NCI-H2029 treated with DMSO at 0.1 percent for 48 hours (cell line): ENCODE results near the gene ATP10B.
"Not testable (repeated sequence)": the region's sequence is repeated elsewhere in the genome, so short reads cannot be mapped to it uniquely, and the experiment has no call there.

Experiments used
- DNase-seq: peaks from one replicate; lab custom pipeline; 2025; lab: John Stamatoyannopoulos, UW

Gene ATP10B

GRCh38 chr5:160812996-160813395 is 39.0 kb downstream of the ATP10B start:
- not testable (repeated sequence) for DNase-seq

DNA sequence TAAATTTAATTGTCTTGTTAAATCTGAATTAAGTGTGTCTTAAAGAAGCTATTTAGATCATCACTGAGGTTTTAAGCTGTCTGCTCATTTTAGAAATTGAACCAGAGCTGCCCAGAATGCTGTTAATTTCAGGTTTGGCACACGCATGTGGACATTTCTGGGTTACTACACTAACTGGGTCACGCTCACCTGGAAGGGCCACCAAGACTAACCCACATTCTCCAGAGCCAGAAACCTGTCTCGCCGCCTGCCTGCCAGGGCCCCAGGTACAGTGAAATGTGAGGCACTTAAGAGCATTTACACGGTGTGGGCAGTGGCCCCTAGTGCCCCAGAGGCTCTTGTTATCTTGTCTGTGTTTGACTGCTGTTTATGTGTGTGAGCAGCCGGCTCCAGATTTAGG is 46.6 kb downstream of the ATP10B start:
- DNase-seq: no peak

DNA sequence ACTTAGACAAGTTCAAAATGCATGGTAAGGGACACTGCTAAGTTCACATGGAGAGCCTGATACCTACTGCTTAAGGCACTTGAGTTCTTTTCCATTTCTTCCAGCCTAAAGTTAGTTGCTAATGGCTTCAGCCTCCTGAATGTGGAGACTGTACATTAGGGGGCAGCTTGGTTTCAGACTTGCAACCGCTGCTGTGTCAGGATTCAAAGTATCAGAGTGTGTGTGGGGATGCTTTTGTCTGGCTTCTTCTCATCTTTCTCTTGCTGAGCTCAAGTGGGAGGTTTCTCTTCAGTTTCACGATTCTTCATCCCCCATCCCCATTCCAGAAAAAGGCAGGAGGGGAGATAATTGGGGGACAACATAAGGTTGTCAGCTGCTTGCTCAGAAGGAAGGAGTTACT is 49.4 kb downstream of the ATP10B start:
- no peak for DNase-seq

GRCh38 chr5:160800375-160801275 is 51.4 kb downstream of the ATP10B start:
- DNase-seq: no peak

GRCh38 chr5:160799184-160799583 is 52.8 kb downstream of the ATP10B start:
- peak; percentile 90 for DNase-seq

- no peak for DNase-seq
These were observed 55.0 kb downstream of the ATP10B start for GRCh38 chr5:160797020-160797419.

DNA sequence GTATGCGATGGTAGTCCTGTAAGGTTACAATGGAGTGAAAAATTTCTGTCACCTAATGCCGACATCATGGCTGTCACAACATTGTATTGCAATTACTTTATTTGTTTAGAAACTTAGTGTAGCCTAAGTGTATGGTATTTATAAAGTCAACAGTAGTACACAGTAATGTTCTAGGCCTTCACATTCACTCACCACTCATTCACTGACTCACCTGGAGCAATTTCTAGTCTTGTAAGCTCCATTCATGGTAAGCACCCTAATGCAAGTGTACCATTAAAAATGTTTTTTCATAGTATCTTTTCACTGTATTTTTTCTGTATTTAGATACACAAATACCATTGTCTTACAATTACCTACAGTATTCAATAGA is 58.5 kb downstream of the ATP10B start:
- DNase-seq: no peak

DNA sequence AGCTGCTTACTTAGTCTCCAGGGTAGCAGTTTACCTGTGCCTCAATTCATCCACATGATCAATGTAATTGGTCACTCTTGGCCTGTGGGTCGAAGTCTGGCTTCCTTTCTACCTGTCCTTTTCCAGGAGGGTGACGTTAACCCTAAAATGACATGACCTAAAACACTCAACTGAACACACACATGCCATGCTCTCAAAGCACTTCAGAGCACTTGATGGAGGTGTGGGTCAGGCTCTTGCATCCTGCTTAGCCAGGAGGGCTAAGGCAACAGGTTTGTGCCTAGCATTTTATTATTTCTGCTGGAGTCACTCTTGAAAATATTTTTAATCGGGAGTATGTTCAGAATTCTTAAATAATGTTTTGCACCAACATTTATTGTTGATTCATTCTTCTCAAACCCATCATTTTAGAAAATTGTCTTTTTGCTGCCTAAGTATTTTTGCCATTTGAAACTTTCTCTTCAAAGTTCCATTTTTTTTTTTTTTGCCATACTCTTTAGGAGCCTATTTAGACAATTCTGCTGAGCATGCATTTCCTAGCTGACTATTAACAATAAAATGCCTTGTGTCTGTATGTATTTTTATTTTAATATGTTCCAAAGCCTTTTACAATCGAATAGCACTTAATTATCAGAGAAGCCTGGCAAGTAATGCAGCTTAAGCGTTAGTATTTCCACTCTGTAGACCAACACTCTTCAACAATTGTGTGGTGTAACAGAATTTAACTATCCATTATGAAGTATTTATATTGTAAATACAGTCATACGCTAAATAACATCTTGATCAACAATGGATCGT is 59.1 kb downstream of the ATP10B start:
- peak; percentile 13 for DNase-seq

- no peak for DNase-seq
These were observed 59.7 kb downstream of the ATP10B start for GRCh38 chr5:160792281-160792680.

GRCh38 chr5:160789219-160789859 is 62.7 kb downstream of the ATP10B start:
- no peak for DNase-seq

DNA sequence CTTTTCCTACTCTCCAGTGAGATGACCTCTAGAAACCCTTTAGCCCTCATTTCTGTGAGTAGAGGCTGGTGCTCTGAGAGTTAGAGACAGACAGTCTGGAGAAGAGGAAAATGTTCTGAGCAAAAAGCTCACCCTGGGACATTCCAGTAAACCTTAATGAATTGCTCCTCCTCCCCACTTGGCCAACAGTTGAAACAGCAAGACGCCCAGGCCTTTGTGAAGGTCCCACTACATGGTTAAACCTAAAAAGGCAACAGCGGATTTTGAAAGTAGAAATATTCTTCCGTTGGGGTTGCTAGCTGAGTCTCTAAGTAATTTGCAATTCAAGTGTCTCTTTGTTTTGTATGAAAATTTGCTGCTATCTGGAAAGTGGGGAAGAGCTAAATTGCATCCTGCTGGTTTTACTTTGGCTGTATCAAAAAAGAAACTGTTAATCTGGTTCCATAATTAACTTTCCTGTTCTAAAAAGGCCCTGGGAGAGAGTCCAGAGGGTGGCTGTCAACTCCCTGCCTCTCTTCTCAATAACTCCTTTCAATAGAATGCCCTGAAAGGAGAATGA is 63.8 kb downstream of the ATP10B start:
- no peak for DNase-seq

DNA sequence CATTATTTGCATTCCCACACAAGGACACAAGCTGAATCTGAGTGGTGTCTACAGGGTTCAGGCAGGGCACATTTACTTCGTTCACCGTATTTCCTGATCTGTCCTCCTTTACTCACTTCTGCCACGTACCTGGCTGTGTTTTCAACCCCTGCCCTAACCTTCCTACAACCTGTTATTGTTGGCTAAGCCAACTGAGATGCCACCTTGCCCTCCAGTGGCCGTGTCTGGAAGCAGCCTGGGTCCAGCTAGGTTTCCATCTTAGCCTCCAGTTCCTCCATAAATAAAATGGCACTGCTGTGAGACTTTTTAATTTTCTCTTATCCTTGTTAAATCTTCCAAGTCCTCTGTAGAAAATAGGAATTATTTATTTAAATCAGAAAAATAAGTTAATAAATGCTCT is 64.8 kb downstream of the ATP10B start:
- DNase-seq: no peak

- no peak for DNase-seq
These were observed 77.2 kb downstream of the ATP10B start for GRCh38 chr5:160774666-160775315.

GRCh38 chr5:160773646-160774410 is 78.2 kb downstream of the ATP10B start:
- DNase-seq: no peak

- no peak for DNase-seq
These were observed 79.2 kb downstream of the ATP10B start for GRCh38 chr5:160772854-160773253.

DNA sequence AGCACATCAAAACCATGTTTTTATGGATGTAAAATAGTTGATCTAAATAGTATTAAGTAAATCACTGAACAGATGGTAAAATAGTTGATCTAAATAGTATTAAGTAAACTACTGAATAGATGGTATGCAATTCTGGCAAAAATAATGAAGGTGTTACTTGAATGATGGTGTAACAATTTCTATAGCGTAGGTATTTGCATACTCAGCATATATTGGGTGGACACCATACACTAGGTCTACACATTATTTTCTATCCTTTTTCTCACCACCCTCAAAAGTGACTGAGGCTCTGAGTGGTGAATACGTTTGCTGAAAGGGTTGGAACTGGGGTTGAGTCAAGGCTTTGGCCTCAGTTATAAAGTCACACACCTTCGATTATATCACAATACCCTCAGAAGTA is 81.3 kb downstream of the ATP10B start:
- DNase-seq: no peak

GRCh38 chr5:160769301-160769700 is 82.7 kb downstream of the ATP10B start:
- DNase-seq: no peak

- DNase-seq: no peak
These were observed 84.9 kb downstream of the ATP10B start for GRCh38 chr5:160767062-160767461.

- no peak for DNase-seq
These were observed 92.0 kb downstream of the ATP10B start for GRCh38 chr5:160760008-160760407.

DNA sequence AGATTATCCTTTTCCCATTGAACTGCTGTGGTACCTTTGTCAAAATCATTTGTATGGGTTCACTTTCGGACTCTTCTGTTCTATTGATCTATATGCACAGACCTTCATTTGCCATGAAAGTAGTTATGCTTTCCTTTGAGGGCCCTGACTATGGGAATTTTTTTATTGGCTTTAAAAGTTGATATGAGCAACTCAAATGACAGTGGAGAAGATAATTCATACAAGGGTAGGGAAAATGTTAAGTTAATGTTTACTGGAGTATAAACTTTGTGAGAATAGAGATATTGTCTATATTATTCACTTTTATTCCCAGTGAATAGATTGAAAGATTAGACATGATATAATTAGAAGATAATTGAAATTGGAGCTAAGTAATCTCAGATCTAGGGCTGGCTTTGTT is 94.8 kb downstream of the ATP10B start:
- no peak for DNase-seq
